DMS114 treated with DMSO at 0.1 percent for 48 hours (cell line): Measurements from ENCODE around the gene TNRC6B.
"Not testable (repeated sequence)": the region's sequence is repeated elsewhere in the genome, so short reads cannot be mapped to it uniquely, and the experiment has no call there.

Experiments used
- DNase-seq: peaks from one replicate; lab custom pipeline; 2025; ENCODE audit not compliant: unreplicated experiment; lab: John Stamatoyannopoulos, UW

The TNRC6B gene, protein sequence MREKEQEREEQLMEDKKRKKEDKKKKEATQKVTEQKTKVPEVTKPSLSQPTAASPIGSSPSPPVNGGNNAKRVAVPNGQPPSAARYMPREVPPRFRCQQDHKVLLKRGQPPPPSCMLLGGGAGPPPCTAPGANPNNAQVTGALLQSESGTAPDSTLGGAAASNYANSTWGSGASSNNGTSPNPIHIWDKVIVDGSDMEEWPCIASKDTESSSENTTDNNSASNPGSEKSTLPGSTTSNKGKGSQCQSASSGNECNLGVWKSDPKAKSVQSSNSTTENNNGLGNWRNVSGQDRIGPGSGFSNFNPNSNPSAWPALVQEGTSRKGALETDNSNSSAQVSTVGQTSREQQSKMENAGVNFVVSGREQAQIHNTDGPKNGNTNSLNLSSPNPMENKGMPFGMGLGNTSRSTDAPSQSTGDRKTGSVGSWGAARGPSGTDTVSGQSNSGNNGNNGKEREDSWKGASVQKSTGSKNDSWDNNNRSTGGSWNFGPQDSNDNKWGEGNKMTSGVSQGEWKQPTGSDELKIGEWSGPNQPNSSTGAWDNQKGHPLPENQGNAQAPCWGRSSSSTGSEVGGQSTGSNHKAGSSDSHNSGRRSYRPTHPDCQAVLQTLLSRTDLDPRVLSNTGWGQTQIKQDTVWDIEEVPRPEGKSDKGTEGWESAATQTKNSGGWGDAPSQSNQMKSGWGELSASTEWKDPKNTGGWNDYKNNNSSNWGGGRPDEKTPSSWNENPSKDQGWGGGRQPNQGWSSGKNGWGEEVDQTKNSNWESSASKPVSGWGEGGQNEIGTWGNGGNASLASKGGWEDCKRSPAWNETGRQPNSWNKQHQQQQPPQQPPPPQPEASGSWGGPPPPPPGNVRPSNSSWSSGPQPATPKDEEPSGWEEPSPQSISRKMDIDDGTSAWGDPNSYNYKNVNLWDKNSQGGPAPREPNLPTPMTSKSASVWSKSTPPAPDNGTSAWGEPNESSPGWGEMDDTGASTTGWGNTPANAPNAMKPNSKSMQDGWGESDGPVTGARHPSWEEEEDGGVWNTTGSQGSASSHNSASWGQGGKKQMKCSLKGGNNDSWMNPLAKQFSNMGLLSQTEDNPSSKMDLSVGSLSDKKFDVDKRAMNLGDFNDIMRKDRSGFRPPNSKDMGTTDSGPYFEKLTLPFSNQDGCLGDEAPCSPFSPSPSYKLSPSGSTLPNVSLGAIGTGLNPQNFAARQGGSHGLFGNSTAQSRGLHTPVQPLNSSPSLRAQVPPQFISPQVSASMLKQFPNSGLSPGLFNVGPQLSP (N-terminal part only)

DNA sequence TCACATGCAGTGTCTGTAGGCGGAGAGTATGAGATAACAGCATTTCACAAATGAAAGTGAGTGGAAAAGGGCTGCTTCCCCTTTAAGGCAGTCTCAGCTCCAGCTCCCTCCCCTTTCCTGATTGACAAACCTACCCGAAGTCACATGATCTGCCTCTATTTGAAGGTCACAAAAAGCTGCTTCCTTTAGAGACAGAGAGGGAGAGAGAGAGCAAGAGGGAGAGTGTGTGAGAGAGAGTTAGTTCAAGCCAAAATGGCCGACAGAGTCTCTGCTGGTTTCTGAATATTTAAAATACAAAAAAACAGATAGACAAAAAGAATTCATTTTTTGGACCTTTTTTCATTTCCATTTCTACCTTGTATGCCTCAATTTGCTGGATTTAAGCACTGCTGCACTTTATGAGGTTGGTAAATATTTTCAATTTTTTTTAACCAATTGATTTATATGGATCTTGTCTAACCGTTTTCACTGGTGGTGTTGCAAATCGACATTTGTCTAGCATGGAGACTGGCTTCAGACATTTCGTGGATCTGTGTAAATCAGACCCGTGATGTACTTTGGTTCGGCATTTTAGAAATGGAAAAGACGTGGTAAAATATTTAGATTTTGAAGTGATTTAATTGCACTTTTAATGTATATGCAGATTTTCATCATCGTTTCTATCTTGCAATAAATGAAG is at the start of gene TNRC6B:
Gene TNRC6B, plus strand, starts transcription at position 188 of the 679 bp plus-strand sequence. Its CDS starts 211 bp downstream, at position 399.
- peak; percentile 99 for DNase-seq

DNA sequence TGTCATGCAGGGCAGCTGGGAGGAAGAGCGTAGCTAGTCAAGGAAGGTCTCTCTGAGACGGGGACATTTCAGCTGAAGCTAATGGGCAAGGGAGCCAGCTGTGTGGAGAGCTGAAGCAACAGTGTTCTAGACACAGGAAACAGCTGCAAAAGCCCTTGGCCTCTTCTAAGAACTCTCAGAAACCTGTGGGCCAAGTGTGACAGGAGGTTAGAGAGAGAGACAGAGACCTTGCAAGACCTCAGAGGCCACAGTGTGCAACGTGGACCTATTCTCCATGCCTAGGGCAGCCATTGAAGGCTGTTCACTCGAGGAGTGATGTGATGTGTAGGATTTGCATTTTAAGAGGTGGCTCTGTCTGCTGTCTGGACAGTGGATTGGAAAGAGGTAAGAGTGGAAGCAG is 48.7 kb upstream of the TNRC6B start:
- DNase-seq = no peak

DNA sequence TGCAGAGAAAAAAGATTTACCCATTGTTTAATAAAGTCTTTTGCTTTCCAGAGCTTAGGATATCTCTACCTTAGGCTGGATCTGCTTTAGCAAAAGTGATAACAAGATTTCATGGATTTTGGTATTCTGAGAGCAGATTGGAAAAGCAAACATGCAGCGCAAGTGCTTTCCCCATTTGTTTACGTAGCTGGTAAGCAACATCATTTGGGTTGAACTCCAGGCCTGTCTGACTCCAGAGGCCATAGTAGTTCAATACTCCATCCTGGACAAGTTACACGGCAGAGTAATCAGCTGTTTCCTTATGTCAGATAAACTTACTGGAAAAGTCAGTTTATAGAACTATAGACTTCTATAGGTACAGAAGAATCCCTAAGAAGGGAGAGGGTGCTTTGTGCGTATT is 40.6 kb upstream of the TNRC6B start:
- no peak for DNase-seq

DNA sequence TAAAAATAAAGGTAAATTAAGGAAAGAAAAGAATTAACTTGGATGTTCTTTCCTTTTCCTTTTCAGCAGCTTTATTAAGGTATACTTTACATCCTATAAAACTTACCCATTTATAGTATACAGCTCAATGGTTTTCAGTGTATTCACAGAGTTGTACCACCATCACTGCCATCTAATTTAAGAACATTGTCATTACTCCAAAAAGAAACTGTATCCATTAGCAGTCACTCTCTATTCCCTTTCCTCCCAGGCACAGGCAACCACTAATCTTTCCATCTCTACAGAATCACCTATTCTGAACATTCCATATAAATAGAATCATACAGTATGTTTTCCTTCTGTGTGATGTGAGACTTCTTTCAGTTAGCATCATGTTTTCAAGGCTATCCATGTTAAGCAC is 38.9 kb upstream of the TNRC6B start:
- no peak for DNase-seq

DNA sequence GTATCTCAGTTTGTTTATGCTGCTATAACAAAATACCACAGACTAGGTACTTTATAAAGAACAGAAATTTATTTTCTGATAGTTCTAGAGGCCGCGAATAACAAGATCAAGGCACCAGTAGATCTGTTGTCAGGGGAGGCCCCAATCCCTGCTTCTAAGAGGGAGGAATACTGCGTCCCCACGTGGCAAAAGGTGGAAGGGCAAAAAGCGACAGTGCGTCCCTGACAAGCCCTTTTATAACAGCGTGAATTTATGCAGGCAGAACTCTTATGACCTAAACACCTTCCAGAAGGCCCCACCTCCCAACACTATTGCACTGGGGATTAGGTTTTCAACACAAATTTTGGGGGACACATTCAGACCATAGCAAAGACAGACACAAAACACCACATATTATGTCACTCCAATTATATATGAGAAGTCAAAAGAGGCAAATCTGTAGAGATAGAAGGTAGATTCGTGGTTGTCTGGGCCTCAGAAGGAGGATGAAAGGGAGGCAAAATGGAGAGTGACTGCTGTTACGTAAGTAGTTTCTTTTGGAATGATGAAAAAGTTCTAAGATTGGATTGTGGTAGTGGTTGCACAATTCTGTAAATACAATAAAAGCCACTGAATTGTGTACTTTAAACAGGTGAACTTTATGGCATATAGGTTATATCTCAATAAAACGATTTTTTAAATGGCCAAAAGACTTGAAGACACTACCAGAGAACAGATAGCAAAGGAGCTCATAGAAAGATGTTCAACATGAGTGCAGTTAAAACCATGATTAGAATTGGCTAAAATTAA is 30.1 kb upstream of the TNRC6B start:
- DNase-seq = no peak

DNA sequence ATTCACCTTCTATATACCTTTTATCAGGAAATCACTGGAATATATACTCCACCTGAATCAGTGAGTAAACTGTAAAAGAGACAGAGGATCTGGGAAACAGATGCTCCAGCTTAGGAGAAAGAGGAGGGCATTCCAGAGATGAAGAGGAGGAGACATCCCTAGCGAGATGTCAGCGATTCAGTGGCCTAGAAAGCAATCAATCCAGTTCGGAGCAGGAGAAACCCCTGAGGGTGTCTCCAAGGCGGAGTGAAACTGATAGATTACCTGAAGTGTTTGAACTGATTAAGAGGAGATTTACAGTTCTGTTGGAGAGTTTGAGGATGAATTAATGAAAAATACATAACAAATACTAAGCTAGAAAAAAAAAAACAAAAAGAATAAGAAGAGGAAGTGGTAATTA is 24.5 kb upstream of the TNRC6B start:
- DNase-seq = no peak

DNA sequence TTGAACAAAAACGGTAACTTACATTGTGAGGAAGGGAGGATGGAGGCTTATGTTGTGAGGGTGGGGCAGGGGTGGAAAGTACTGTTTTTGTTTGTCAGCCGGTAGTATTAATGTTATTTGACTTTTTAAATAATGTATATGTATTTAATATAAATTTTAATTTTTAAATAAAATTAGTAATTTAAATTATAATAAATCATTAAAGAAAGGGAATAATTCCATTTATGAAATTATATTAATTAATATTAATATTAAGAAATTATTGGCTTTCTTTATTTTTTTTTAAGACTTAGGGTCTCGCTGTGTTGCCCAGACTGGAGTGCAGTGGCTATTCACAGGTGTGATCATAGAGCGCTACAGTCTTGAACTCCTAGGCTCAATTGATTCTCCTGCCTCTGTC is 24.0 kb upstream of the TNRC6B start:
- no peak for DNase-seq

DNA sequence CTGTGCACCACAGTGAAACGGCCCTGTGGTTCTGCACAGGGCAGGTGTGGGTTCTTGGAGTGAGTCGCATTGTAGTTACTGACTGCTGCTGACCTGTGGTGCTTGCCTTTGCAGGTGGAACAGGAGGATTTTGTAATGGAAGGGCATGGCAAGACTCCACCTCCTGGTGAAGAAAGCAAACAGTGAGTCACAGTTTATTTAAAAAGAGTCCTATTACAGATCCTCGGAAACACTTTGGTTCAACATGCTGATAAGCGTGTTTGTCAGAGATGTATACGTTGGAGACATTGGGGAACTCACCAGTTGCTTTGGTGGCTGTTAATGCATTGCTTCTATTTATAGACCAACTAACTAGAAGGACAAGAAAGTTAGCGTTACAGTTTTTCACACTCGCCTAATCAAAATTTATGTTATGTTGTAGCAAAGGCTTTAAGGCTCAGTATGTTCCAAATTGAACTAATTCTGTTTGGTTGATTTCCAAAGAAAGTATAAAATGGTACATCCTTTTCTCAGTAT is 21.7 kb upstream of the TNRC6B start:
- DNase-seq = no peak

DNA sequence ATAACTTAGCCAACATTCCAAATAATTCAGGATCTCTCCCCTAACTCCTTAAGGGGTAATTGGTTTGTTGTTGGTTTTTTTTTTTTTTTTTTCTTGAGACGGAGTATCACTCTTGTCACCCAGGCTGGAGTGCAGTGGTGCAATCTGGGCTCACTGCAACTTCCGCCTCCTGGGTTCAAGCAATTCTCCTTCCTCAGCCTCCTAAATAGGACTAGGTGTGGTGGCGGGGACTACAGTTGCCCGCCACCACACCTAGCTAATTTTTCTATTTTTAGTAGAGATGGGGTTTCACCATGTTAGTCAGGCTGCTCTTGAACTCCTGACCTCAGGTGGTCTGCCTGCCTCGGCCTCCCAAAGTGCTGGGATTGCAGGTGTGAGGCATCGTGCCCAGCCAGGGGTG is 21.0 kb upstream of the TNRC6B start:
- not testable (repeated sequence) for DNase-seq

DNA sequence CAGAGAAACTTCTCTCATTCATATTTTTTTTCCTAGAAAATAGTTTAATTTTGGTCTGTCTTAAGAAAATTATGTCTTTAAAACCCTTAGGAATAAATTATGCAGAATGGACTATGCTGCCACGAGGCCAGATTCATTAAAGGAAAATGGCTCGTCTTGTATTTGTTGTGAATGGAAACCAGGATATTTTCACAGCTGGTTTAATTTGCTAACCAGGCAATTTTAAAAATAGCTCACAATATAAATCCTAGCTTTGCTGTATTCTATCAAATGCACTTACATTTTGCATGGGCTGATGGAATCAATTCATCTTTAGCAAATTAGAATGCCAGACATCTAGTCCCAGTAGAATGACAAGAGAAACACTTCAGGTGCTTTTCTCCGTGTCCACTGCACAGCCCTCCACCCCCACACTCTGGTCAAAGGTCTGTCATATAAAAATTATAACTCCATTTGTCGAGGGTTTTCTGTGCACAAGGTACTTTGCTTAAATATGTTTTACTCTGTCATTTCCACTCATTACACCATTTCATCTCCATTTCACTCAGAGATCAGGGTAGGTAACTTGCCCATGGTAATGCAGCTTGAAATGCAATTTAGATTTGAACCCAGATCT is 20.3 kb upstream of the TNRC6B start:
- DNase-seq = no peak

DNA sequence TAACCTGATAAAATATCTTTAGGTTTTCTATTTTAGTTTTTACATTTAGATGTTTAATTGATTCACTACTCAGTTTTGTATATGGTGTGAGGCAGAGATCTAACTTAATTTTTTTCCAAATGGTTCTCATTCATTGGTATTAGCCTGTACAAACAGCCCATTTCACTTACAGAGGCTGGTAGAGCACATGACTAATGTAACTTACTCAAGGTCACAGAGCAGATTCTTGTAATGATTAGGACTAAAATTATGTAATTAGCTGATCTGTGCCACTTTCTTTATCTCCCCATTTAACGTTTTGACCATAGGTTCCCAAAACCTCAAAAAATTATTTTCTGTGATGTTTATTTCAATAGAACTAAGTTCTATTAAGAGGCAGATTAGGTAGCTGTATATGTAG is 16.5 kb upstream of the TNRC6B start:
- no peak for DNase-seq

DNA sequence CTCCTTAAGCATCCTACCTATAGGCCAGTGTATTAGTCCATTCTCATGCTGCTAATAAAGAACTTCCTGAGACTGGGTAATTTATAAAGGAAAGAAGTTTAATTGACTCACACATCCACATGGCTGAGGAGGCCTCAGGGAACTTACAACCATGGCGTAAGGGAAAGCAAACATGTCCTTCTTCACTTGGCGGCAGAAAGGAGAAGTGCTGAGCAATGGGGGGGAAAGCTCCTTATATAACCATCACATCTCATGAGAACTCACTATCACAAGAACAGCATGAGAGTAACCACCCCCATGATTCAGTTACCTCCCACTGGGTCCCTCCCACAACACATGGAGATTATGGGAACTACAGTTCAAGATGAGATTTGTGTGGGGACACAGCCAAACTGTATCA is 12.2 kb upstream of the TNRC6B start:
- DNase-seq = not testable (repeated sequence)

DNA sequence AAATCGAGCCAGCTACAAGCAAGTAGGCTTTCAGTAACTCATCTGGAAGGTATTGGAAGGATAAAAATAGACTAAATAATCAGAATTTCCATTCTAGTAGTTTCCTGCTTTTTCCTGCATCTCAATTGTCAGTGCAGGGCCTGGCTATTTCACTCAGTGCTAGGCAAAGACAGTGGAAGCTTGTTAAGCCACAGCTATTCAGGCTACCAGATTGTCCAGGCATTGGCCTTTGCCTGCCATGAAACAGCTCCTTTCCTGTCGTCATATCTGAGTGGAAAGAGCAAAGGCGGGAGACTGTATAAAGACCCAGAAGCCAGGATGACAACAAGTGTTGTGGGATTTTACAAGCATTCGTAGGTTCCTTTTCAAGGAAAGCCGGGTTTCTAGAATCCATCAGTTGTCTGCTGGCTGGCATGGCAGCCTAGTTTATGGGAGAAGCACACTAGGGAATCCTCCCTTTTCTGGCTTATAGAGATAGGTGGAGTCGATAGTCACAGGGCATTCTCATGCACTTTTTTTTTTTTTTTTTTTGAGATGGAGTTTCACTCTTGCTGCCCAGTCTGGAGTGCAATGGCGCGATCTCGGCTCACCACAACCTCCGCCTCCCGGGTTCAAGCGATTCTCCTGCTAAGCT is 2.0 kb upstream of the TNRC6B start:
- no peak for DNase-seq

DNA sequence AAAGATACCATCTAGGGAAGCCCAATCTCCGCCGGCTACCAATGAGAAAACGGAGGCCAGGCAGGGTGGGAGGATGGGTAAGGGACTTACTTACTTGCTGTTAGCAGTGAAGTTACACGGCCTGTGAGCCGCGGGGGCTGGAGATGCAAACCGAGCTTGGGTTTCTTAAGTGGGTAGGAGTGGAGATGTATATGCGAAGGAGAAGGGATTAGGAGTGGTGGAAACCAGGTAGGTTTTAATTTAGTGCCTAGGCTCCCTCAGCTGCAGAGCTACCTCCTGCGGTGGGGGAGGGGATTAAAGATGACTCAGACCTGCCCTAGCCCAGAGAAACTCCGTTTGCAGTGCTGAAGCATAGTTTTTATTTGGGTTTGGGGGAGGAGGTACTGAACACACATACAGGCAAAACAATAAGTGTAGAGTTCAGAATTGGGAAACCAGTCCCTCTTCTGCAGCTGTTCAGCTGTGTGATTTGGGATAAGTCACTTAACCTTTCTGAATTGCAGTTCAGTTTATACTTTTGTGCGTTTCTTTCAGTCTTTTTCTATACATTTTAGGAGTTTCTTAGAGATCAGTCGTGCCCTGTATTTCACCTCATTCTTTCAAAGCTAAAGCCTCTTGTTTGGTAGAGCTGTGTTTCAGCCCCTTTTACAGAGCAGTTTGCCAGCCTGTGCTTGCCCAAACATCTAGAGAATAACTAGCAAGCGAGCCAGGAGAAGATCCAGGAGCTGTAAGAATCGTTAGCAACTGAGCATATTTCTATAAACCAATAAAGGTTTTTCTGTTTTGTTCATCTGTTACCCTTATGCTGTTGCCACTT is 596 bp upstream of the TNRC6B start:
- no peak for DNase-seq

DNA sequence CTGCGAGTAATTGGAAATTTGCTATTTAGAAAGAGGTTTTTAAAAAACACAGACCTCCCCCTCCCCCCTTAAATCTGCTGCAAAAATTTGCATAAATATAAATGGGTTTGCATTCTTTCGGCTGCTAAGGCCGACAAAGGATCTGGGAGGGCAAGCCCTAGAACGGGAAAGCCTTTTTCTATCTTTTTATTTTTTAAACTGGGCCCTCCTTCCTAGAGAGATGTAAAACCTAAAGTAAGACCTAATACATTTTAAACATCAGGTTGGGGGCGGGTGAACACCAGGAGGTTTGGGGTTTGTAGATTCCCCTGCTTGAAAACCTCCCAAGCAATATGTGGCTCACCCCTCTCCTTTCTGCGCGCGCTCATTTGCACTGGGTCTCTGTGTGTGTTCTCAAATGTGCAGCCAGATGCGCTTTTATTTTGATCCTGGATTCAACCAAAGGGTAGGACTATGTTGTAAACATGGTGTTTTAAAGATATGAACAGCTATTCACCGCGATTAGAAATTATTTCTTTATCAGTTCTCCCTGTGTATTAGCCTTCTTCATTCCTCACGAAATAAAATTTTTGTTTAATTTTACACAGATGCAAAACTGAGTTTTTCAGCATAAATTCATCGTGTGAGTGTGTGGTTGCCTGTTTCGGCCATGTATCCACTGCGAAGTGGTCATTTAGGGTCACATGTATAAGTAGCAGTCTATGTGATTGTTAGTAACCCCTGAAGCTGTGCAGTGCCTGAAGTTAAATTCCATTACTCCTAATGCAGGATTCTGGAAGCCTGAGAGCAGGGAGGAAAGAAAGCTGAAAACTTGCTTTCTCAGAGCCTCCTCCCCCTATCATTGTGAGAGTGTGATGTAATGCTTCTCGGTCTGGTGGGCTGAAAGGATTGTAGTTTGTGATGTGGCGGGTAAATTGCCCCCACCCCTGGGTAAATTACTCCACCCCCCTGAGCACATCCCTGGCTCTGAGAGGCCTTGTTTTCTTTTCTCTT is 988 bp downstream of the TNRC6B start:
- peak; percentile 53 for DNase-seq

DNA sequence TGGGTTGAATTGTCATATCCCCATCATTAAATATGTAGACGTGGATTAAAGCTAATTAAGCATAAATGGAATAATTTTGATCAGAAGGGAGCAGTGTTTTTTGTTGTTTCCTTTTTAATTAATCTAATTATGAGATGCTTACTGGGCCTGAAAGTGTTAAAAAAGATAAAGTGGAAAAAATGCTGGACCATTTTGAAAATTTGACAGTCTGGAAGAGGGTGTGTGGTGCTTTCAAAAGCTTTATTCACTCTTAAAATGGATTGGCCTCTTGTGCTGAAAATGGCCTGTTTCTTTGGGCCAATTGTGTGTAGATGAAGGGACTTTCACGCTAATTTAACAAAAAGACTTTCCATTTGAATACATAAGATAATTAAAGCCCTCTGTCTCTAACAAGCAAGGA is 1.8 kb downstream of the TNRC6B start:
- DNase-seq = no peak

DNA sequence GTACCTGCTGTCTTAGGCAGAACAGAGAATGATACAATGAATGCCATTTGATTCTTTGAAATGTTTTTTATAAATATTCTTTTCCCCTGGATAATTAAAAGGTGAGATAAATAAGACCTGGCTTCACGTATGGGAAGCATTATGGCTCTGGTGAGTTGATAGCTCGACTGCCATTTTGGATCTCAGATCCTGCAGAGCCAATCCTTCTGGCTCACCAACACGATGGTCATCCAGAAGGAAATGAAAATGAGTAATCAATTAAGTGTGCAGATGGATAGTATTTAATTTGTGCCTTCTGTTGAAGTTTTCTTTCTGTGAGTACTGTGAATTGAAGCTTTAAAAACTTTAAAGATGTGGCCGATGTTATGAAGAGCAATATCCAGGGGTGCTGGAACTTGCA is 2.7 kb downstream of the TNRC6B start:
- no peak for DNase-seq
